Muscle layer of duodenum (tissue), 2 donors: Measurements from ENCODE around the gene RCE1.

ENCODE experiments used
- H3K27ac ChIP-seq: one replicate; pipeline ENCODE4 v1.7.0; 2013; ENCODE audit warnings: mild to moderate bottlenecking, low read length
- H3K27me3 ChIP-seq: one replicate; pipeline ENCODE4 v1.7.0; 2013; ENCODE audit warnings: low read depth, mild to moderate bottlenecking, control low read depth, low read length
- H3K36me3 ChIP-seq, 2 donors: one replicate each; pipeline ENCODE4 v1.7.0; 2013; ENCODE audit warnings: low read length in 2 of 2, control low read depth in 1 of 2, mild to moderate bottlenecking in 1 of 2; ENCODE audit not compliant: insufficient read depth in 2 of 2, control insufficient read depth in 1 of 2
- H3K4me1 ChIP-seq, 2 donors: one replicate each; pipeline ENCODE4 v1.7.0; 2013; ENCODE audit warnings: low read length in 2 of 2, mild to moderate bottlenecking in 2 of 2, control low read depth in 1 of 2, moderate library complexity in 1 of 2; ENCODE audit not compliant: insufficient read depth in 2 of 2, control insufficient read depth in 1 of 2
- H3K4me3 ChIP-seq, 2 donors: one replicate each; pipeline ENCODE4 v1.7.0; 2013; ENCODE audit warnings: low read length in 2 of 2, low read depth in 1 of 2, mild to moderate bottlenecking in 1 of 2
- H3K9me3 ChIP-seq, 2 donors: one replicate each; pipeline ENCODE4 v1.7.0; 2013; ENCODE audit warnings: low read length in 2 of 2, control low read depth in 1 of 2, mild to moderate bottlenecking in 1 of 2; ENCODE audit not compliant: control insufficient read depth in 1 of 2
- donor health status: healthy.

The RCE1 gene

DNA sequence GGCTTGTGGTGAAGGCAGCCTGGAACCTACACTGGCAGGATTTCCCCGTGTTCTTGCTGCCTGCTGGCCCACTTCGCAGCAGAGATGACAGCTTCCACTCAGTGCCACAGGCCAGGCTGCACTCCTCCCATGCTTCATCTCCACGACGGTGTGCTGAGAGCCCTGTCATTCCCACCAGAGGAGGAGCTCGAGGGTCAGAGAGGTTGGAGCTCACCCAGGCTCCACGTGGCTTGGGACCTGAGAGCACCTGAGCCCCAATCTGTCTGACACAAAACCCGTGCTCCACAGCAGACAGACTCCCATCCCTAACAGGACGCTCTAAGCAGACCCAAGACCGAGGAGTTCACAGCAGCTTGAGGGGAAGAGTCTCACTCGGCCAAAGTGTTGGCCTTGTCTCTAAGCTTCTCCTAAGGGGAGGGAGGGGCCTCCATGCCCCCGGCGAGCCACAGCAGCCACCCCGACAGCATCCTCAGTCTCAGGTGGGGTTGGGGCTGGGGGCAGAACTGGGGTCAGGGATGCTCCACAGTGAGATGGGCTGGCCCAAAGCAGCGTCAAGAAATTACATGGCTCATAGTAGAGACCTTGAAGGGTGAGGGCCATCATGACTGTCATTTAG lies 24.3 kb downstream of the RCE1 start:
- no peaks in the 10 kb centered on the region for H3K27me3 ChIP-seq
- no peak overlapping the region for H3K27ac ChIP-seq
- H3K4me3 ChIP-seq, result no peak overlapping the region
- H3K36me3 ChIP-seq, result peaks cover 0 to 16% of the 10 kb centered on the region in 2 donors
- no peaks in the 10 kb centered on the region for H3K4me1 ChIP-seq
- H3K9me3 ChIP-seq, result no peaks in the 10 kb centered on the region

GRCh38 chr11:66868082-66868725 lies 25.0 kb downstream of the RCE1 start:
- H3K27me3 ChIP-seq, result no peaks in the 10 kb centered on the region
- H3K36me3 ChIP-seq, result peaks cover 0 to 16% of the 10 kb centered on the region in 2 donors
- H3K4me1 ChIP-seq, result no peaks in the 10 kb centered on the region

GRCh38 chr11:66868726-66869566 lies 25.7 kb downstream of the RCE1 start:
- H3K4me1 ChIP-seq, result no peaks in the 10 kb centered on the region
- H3K36me3 ChIP-seq, result peaks cover 0 to 16% of the 10 kb centered on the region in 2 donors
- H3K4me3 ChIP-seq, result no peak overlapping the region
- H3K27me3 ChIP-seq, result no peaks in the 10 kb centered on the region
- H3K27ac ChIP-seq, result no peak overlapping the region
- H3K9me3 ChIP-seq, result no peaks in the 10 kb centered on the region

More at GRCh38 chr11:66868082-66868725, 25.0 kb downstream of the RCE1 start:
- H3K9me3 ChIP-seq, result no peaks in the 10 kb centered on the region
- no peak overlapping the region for H3K4me3 ChIP-seq
- no peak overlapping the region for H3K27ac ChIP-seq

DNA sequence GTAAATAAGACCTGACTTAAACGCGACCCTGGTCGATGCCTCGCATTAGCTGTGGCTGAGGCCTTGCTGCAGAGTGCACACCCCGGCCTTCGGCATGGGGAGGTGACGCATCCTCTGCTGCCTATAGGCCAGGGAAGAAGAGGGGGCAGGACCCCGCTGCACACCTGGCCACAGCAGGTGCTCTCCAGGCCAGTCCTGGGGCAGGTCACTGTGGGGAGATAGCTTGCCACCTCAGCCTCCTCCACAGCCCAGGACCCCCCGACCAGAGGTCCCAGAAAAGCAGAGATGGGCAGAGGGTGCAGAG lies 26.3 kb downstream of the RCE1 start:
- Histone ChIP-seq H3K27me3 (no peaks in the 10 kb centered on the region), H3K9me3 (no peaks in the 10 kb centered on the region), H3K4me3 (no peak overlapping the region), H3K27ac (no peak overlapping the region), H3K36me3 (peaks cover 0 to 16% of the 10 kb centered on the region in 2 donors), H3K4me1 (no peaks in the 10 kb centered on the region)

GRCh38 chr11:66870131-66870530 lies 26.9 kb downstream of the RCE1 start:
- H3K36me3 ChIP-seq, result peaks cover 0 to 16% of the 10 kb centered on the region in 2 donors
- H3K27ac ChIP-seq, result no peak overlapping the region
- no peaks in the 10 kb centered on the region for H3K9me3 ChIP-seq
- no peaks in the 10 kb centered on the region for H3K27me3 ChIP-seq
- no peaks in the 10 kb centered on the region for H3K4me1 ChIP-seq
- H3K4me3 ChIP-seq, result no peak overlapping the region

GRCh38 chr11:66870616-66871520 lies 27.6 kb downstream of the RCE1 start:
- H3K4me3 ChIP-seq, result no peak overlapping the region
- no peaks in the 10 kb centered on the region for H3K27me3 ChIP-seq
- no peaks in the 10 kb centered on the region for H3K9me3 ChIP-seq
- H3K4me1 ChIP-seq, result no peaks in the 10 kb centered on the region
- peaks cover 0 to 16% of the 10 kb centered on the region in 2 donors for H3K36me3 ChIP-seq
- H3K27ac ChIP-seq, result no peak overlapping the region

DNA sequence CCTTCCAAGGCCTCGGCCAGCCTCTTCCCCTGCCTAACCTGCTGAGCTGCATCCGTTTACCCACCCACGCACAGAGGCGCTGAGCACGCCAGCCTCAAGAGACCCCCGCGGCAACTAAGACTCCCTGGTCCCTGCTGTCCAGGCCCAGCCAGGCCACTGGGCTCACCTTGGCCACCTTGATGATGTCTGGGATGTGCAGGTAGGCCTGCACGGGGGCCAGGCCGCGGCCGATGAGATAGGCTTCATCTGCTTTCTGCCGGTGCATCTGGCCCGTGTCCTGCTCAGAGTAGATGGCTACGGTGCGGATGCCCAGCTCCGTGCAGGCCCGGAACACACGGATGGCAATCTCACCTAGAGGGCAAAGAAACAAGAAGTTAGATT lies 28.3 kb downstream of the RCE1 start:
- no peak overlapping the region for H3K4me3 ChIP-seq
- H3K36me3 ChIP-seq, result peaks cover 0 to 16% of the 10 kb centered on the region in 2 donors
- no peak overlapping the region for H3K27ac ChIP-seq
- H3K27me3 ChIP-seq, result no peaks in the 10 kb centered on the region
- no peaks in the 10 kb centered on the region for H3K9me3 ChIP-seq
- no peaks in the 10 kb centered on the region for H3K4me1 ChIP-seq

GRCh38 chr11:66874232-66874631 lies 31.0 kb downstream of the RCE1 start:
- H3K4me3 ChIP-seq, result no peak overlapping the region
- peaks cover 0 to 16% of the 10 kb centered on the region in 2 donors for H3K36me3 ChIP-seq
- no peaks in the 10 kb centered on the region for H3K27me3 ChIP-seq
- no peak overlapping the region for H3K27ac ChIP-seq
- peaks cover 0 to 6% of the 10 kb centered on the region in 2 donors for H3K4me1 ChIP-seq
- no peaks in the 10 kb centered on the region for H3K9me3 ChIP-seq

GRCh38 chr11:66875378-66875777 lies 32.1 kb downstream of the RCE1 start:
- no peak overlapping the region for H3K4me3 ChIP-seq
- H3K9me3 ChIP-seq, result no peaks in the 10 kb centered on the region
- H3K4me1 ChIP-seq, result peaks cover 0 to 6% of the 10 kb centered on the region in 2 donors
- no peaks in the 10 kb centered on the region for H3K27me3 ChIP-seq
- no peak overlapping the region for H3K27ac ChIP-seq
- H3K36me3 ChIP-seq, result peaks cover 0 to 7% of the 10 kb centered on the region in 2 donors

DNA sequence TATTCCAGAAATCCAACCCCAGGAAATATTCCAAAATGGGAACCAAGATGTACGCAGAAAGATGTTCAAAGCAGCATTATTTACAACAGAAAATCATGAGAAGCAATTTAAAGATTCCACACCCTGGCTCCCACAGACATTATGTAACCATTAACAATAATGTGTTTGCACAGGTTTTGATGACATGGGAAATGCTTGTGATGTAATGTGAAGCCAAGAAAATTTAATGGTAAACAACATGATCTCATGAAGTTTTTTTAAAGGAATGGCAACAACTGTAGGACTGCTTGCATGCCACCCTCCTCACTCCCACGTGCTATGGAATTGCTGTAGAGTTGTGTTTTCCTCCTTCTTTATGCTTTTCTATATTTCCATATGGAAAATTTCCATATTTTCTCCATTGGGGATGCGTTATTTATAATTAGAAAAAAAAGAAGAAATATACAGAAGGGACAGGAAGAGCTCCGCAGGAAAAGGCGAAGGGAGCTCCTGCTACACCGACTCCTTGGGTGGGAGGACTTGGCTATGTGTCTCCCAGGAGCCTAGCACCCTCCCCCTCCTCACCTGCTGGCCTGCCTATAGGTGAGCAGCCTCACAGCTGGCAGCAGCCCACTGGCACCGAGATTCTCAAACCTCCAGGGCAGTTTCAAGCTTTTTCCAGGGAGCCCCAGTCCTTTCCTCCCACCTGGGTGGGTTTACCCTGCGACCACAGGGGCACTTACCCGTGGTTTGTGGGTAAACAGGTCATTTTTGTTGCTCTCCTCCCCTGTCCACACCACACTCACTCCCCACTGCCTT lies 34.5 kb downstream of the RCE1 start:
- peaks cover 0 to 15% of the 10 kb centered on the region in 2 donors for H3K4me1 ChIP-seq

More for the DNA sequence above, 34.5 kb downstream of the RCE1 start:
- Histone ChIP-seq H3K36me3 (no peaks in the 10 kb centered on the region), H3K4me3 (no peak overlapping the region), H3K27ac (no peak overlapping the region), H3K9me3 (no peaks in the 10 kb centered on the region), H3K27me3 (no peaks in the 10 kb centered on the region)
